OCI-LY1 (cell line): ENCODE data around the gene CNTNAP4.

Experiments
- EZH2 ChIP-seq: fragments of 200-600 bp; sonication (generic), shearing (Covaris generic); IDR thresholded peaks from 2 replicates; pipeline ENCODE4 v1.8.0; 2017; ENCODE audit warnings: borderline replicate concordance, mixed run types, mild to moderate bottlenecking, antibody characterized with exemption, low read length, moderate library complexity, mixed read lengths
- TF ChIP-seq, protein P1 (sequence below): fragments of 200-600 bp; sonication (generic), shearing (Covaris generic); IDR thresholded peaks from 2 replicates; pipeline ENCODE4 v1.5.1; 2017; ENCODE audit warnings: mild to moderate bottlenecking, antibody characterized with exemption, low read length, moderate library complexity, mixed read lengths

DNA sequence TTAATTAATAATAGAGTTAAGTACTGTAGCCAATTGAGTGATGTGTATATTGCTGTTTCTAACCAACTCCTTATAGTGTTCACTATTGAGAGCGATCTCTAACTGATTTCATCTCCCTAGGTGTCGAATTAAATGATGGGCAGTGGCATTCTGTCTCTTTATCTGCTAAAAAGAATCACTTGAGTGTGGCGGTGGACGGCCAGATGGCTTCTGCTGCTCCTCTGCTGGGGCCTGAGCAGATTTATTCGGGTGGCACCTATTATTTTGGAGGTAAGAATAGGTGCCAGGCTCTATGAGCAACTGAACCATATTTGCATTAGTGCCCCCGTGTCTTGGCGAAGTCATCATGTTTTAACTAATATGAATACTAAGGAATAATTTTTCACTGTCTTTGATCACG, 184.6 kb downstream of the CNTNAP4 start:
- TF ChIP-seq, protein P1, sequence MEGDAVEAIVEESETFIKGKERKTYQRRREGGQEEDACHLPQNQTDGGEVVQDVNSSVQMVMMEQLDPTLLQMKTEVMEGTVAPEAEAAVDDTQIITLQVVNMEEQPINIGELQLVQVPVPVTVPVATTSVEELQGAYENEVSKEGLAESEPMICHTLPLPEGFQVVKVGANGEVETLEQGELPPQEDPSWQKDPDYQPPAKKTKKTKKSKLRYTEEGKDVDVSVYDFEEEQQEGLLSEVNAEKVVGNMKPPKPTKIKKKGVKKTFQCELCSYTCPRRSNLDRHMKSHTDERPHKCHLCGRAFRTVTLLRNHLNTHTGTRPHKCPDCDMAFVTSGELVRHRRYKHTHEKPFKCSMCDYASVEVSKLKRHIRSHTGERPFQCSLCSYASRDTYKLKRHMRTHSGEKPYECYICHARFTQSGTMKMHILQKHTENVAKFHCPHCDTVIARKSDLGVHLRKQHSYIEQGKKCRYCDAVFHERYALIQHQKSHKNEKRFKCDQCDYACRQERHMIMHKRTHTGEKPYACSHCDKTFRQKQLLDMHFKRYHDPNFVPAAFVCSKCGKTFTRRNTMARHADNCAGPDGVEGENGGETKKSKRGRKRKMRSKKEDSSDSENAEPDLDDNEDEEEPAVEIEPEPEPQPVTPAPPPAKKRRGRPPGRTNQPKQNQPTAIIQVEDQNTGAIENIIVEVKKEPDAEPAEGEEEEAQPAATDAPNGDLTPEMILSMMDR, result no peak
- no peak for TF ChIP-seq EZH2
